GM03348 (cell line): ENCODE data around the gene GARIN5A.

Experiments used
- DNase-seq: peaks from one replicate; pipeline ENCODE4 v3.0.0; 2012; ENCODE audit warnings: low spot score

The GARIN5A gene

GRCh38 chr19:50508843-50509190 lies 32.2 kb upstream of the GARIN5A start:
- no peak for DNase-seq

- DNase-seq: no peak
Measured at GRCh38 chr19:50507376-50507775, 30.7 kb upstream of the GARIN5A start.

GRCh38 chr19:50506700-50507099 lies 30.1 kb upstream of the GARIN5A start:
- DNase-seq: no peak

- DNase-seq: no peak
Measured at GRCh38 chr19:50505856-50506611, 29.4 kb upstream of the GARIN5A start.

- no peak for DNase-seq
Measured at GRCh38 chr19:50501568-50502475, 25.2 kb upstream of the GARIN5A start.

GRCh38 chr19:50501186-50501567 lies 24.5 kb upstream of the GARIN5A start:
- DNase-seq: no peak

GRCh38 chr19:50500753-50501151 lies 24.1 kb upstream of the GARIN5A start:
- DNase-seq: no peak

GRCh38 chr19:50500060-50500752 lies 23.6 kb upstream of the GARIN5A start:
- no peak for DNase-seq

GRCh38 chr19:50498219-50499056 lies 21.8 kb upstream of the GARIN5A start:
- DNase-seq: no peak

- DNase-seq: no peak
Measured at GRCh38 chr19:50497022-50497405, 20.4 kb upstream of the GARIN5A start.

- DNase-seq: no peak
Measured at GRCh38 chr19:50496189-50497021, 19.8 kb upstream of the GARIN5A start.

GRCh38 chr19:50495020-50495531 lies 18.4 kb upstream of the GARIN5A start:
- no peak for DNase-seq

GRCh38 chr19:50494186-50495019 lies 17.8 kb upstream of the GARIN5A start:
- no peak for DNase-seq

- DNase-seq: no peak
Measured at GRCh38 chr19:50493171-50493570, 16.5 kb upstream of the GARIN5A start.

- no peak for DNase-seq
Measured at GRCh38 chr19:50492303-50493052, 15.8 kb upstream of the GARIN5A start.

GRCh38 chr19:50490991-50491472 lies 14.4 kb upstream of the GARIN5A start:
- DNase-seq: no peak

- DNase-seq: no peak
Measured at GRCh38 chr19:50490411-50490811, 13.8 kb upstream of the GARIN5A start.

GRCh38 chr19:50489461-50490011 lies 12.9 kb upstream of the GARIN5A start:
- no peak for DNase-seq
